PFSK-1 (cell line): ENCODE data around the gene NAALADL2.

Source experiments
- FOXP2 ChIP-seq: optimal IDR thresholded peaks from 2 replicates; pipeline ENCODE3; 2011; ENCODE audit warnings: borderline replicate concordance, control low read depth, inconsistent platforms; ENCODE audit not compliant: insufficient read depth; ENCODE audit errors: extremely low read length, extremely low read depth
- POLR2AphosphoS5 ChIP-seq: IDR thresholded peaks from 2 replicates; pipeline ENCODE4 v1.6.1; 2012; ENCODE audit warnings: low read depth, mild to moderate bottlenecking, control low read depth, low read length, moderate library complexity
- SIN3A ChIP-seq: IDR thresholded peaks from 2 replicates; pipeline ENCODE4 v1.6.1; 2012; ENCODE audit warnings: mild to moderate bottlenecking, low read length, moderate library complexity, borderline replicate concordance; ENCODE audit not compliant: insufficient read depth
- TAF1 ChIP-seq: IDR thresholded peaks from 2 replicates; pipeline ENCODE4 v1.6.1; 2012; ENCODE audit warnings: low read length, control low read depth, borderline replicate concordance; ENCODE audit not compliant: insufficient read depth
- TF ChIP-seq, protein P1 (sequence below), 2 experiments: IDR thresholded peaks; 2 replicates each; pipeline versions ENCODE4 v1.6.1 to v1.8.0; 2011 to 2012; ENCODE audit warnings: low read depth in 2 of 2, low read length in 2 of 2, control low read depth in 1 of 2, inconsistent platforms in 1 of 2, mild to moderate bottlenecking in 1 of 2, moderate library complexity in 1 of 2; ENCODE audit not compliant: insufficient read depth in 1 of 2

Gene NAALADL2

DNA sequence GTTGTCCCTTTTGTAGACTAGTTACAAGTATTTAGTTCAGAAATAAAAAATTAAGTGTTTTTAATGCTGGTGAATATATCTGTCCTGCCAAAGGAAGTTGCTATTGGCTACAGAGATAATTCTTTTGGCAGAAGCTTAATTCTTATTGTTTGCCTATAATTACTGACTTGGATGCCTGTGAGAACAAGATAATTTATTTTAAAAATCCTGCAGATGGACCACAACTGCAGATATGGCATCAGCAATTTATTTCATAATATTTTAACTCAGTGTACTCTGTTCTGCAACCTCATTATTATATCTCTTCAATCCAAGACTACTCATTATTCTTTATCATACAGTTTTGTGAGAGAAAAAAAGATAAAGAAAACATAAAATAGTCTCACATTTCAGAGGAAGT is 789.8 kb downstream of the NAALADL2 start:
- no peak for TF ChIP-seq TAF1
- TF ChIP-seq POLR2AphosphoS5, result no peak
- no peak for TF ChIP-seq FOXP2
- TF ChIP-seq, protein P1, sequence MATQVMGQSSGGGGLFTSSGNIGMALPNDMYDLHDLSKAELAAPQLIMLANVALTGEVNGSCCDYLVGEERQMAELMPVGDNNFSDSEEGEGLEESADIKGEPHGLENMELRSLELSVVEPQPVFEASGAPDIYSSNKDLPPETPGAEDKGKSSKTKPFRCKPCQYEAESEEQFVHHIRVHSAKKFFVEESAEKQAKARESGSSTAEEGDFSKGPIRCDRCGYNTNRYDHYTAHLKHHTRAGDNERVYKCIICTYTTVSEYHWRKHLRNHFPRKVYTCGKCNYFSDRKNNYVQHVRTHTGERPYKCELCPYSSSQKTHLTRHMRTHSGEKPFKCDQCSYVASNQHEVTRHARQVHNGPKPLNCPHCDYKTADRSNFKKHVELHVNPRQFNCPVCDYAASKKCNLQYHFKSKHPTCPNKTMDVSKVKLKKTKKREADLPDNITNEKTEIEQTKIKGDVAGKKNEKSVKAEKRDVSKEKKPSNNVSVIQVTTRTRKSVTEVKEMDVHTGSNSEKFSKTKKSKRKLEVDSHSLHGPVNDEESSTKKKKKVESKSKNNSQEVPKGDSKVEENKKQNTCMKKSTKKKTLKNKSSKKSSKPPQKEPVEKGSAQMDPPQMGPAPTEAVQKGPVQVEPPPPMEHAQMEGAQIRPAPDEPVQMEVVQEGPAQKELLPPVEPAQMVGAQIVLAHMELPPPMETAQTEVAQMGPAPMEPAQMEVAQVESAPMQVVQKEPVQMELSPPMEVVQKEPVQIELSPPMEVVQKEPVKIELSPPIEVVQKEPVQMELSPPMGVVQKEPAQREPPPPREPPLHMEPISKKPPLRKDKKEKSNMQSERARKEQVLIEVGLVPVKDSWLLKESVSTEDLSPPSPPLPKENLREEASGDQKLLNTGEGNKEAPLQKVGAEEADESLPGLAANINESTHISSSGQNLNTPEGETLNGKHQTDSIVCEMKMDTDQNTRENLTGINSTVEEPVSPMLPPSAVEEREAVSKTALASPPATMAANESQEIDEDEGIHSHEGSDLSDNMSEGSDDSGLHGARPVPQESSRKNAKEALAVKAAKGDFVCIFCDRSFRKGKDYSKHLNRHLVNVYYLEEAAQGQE (IDR thresholded peaks at IDR 0.05; ENCODE audit: insufficient read depth in 1 of 2, low read depth in 2 of 2, low read length in 2 of 2), result no peak
- TF ChIP-seq SIN3A, result no peak

- TF ChIP-seq, protein P1 (IDR thresholded peaks at IDR 0.05; ENCODE audit: insufficient read depth in 1 of 2, low read depth in 2 of 2, low read length in 2 of 2), result no peak
- TF ChIP-seq POLR2AphosphoS5, result no peak
- TF ChIP-seq FOXP2, result no peak
- no peak for TF ChIP-seq TAF1
- no peak for TF ChIP-seq SIN3A
Observed at GRCh38 chr3:175651716-175652115, 792.6 kb downstream of the NAALADL2 start.

- no peak for TF ChIP-seq TAF1
- no peak for TF ChIP-seq POLR2AphosphoS5
- TF ChIP-seq, protein P1 (IDR thresholded peaks at IDR 0.05; ENCODE audit: insufficient read depth in 1 of 2, low read depth in 2 of 2, low read length in 2 of 2), result no peak
- no peak for TF ChIP-seq SIN3A
- no peak for TF ChIP-seq FOXP2
Observed at GRCh38 chr3:175655351-175655750, 796.2 kb downstream of the NAALADL2 start.

DNA sequence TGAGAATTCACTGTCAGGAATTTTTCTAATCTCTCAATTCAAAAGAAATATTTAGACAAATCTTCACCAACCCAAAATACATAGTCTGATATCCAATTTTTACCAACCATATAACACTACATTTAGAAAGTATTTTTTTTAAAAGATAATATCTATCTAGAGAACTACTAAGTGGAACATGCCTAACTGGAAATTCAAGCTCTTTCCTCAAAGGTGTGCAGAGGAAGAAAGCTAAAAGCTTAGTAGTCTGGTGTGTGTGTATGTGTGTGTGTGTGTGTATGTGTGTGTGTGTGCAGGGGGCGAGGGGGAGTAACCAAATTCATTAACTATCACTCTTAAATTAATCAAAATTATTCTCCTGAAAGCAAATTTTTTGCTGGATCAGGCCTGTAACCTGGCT is 797.3 kb downstream of the NAALADL2 start:
- TF ChIP-seq FOXP2 (no peak), SIN3A (no peak), POLR2AphosphoS5 (no peak), TAF1 (no peak)
- TF ChIP-seq, protein P1 (IDR thresholded peaks at IDR 0.05; ENCODE audit: insufficient read depth in 1 of 2, low read depth in 2 of 2, low read length in 2 of 2), result no peak

GRCh38 chr3:175659670-175660350 is 800.7 kb downstream of the NAALADL2 start:
- TF ChIP-seq TAF1 (no peak), POLR2AphosphoS5 (no peak), SIN3A (no peak), FOXP2 (no peak)
- TF ChIP-seq, protein P1 (IDR thresholded peaks at IDR 0.05; ENCODE audit: insufficient read depth in 1 of 2, low read depth in 2 of 2, low read length in 2 of 2), result no peak
